GM12878 (cell line): ENCODE results near the gene BRAF. TPM values are rescaled to one million over a fixed set of nuclear protein-coding genes. Genes with fewer than 3 reads are reported as not detected.

Experiments
- BACH1 ChIP-seq: fragments of 450-650 bp; IDR thresholded peaks from 2 replicates; pipeline ENCODE4 v1.6.1; 2017; ENCODE audit warnings: mild to moderate bottlenecking, borderline replicate concordance
- BCLAF1 ChIP-seq: fragments of 450-650 bp; IDR thresholded peaks from 2 replicates; pipeline ENCODE4 v1.6.1; 2017; ENCODE audit warnings: antibody characterized with exemption, mild to moderate bottlenecking, moderate library complexity
- CBX3 ChIP-seq: fragments of 200-600 bp; sonication (generic); IDR thresholded peaks from 2 replicates; pipeline ENCODE4 v1.6.1; 2016; ENCODE audit warnings: low read depth, borderline replicate concordance
- CHD4 ChIP-seq: fragments of 200-600 bp; sonication (generic); IDR thresholded peaks from 2 replicates; pipeline ENCODE4 v1.6.1; 2016; ENCODE audit warnings: mild to moderate bottlenecking
- DPF2 ChIP-seq: fragments of 450-650 bp; IDR thresholded peaks from 2 replicates; pipeline ENCODE4 v1.6.1; 2017; ENCODE audit warnings: mild to moderate bottlenecking
- EZH2 ChIP-seq: IDR thresholded peaks from 2 replicates; pipeline ENCODE4 v1.6.1; 2012; ENCODE audit warnings: low read depth, mild to moderate bottlenecking, control low read depth, inconsistent platforms, low read length, borderline replicate concordance; ENCODE audit not compliant: control insufficient read depth
- FOXM1 ChIP-seq: IDR thresholded peaks from 2 replicates; pipeline ENCODE4 v1.6.1; 2012; ENCODE audit warnings: low read depth, mild to moderate bottlenecking, inconsistent platforms, low read length, moderate library complexity
- GABPA ChIP-seq: IDR thresholded peaks from 2 replicates; pipeline ENCODE4 v1.6.1; 2014; ENCODE audit warnings: antibody characterized with exemption, low read depth, mild to moderate bottlenecking, inconsistent platforms
- IKZF1 ChIP-seq: fragments of 450-650 bp; conservative IDR thresholded peaks from 2 replicates; pipeline ENCODE4 v1.6.1; 2017; ENCODE audit warnings: antibody characterized with exemption, mild to moderate bottlenecking
- JUNB ChIP-seq: IDR thresholded peaks from 2 replicates; pipeline ENCODE4 v1.6.1; 2016; ENCODE audit warnings: antibody characterized with exemption, mild to moderate bottlenecking
- MEF2B ChIP-seq: fragments of 450-650 bp; IDR thresholded peaks from 2 replicates; pipeline ENCODE4 v1.6.1; 2018; ENCODE audit warnings: mild to moderate bottlenecking, moderate library complexity; ENCODE audit not compliant: partially characterized antibody, poor library complexity, severe bottlenecking
- NBN ChIP-seq: fragments of 450-650 bp; IDR thresholded peaks from 2 replicates; pipeline ENCODE4 v1.6.1; 2016
- NFXL1 ChIP-seq: fragments of 450-650 bp; IDR thresholded peaks from 2 replicates; pipeline ENCODE4 v1.6.1; 2017; ENCODE audit warnings: antibody characterized with exemption, mild to moderate bottlenecking, borderline replicate concordance
- NR2C2 ChIP-seq: IDR thresholded peaks from 2 replicates; pipeline ENCODE4 v1.6.1; 2011; ENCODE audit warnings: borderline replicate concordance, low read depth; ENCODE audit not compliant: control insufficient read depth, insufficient read length
- NR2F1 ChIP-seq: fragments of 450-650 bp; conservative IDR thresholded peaks from 2 replicates; pipeline ENCODE4 v1.6.1; 2017; ENCODE audit warnings: mild to moderate bottlenecking
- RCOR1 ChIP-seq: conservative IDR thresholded peaks from 2 replicates; pipeline ENCODE4 v1.6.1; 2012; ENCODE audit warnings: low read depth, low read length, improper control_type of control experiment
- RUNX3 ChIP-seq: IDR thresholded peaks from 2 replicates; pipeline ENCODE4 v1.6.1; 2012; ENCODE audit warnings: low read length, inconsistent platforms
- SMAD5 ChIP-seq: IDR thresholded peaks from 2 replicates; pipeline ENCODE4 v1.6.1; 2016; ENCODE audit warnings: antibody characterized with exemption, low read depth
- TCF12 ChIP-seq: IDR thresholded peaks from 2 replicates; pipeline ENCODE4 v1.6.1; 2011; ENCODE audit warnings: low read depth, mild to moderate bottlenecking, low read length
- TCF3 ChIP-seq: IDR thresholded peaks from 2 replicates; pipeline ENCODE4 v1.6.1; 2012; ENCODE audit warnings: low read depth, mild to moderate bottlenecking, low read length, borderline replicate concordance; ENCODE audit not compliant: insufficient read depth
- ZBTB11 ChIP-seq: fragments of 450-650 bp; formaldehyde crosslinking; IDR thresholded peaks from 2 replicates; pipeline ENCODE4 v1.5.0; 2022; ENCODE audit warnings: mild to moderate bottlenecking, missing genetic modification characterization
- ZNF384 ChIP-seq: IDR thresholded peaks from 2 replicates; pipeline ENCODE4 v1.6.1; 2012; ENCODE audit warnings: low read depth, mild to moderate bottlenecking, low read length, improper control_type of control experiment, borderline replicate concordance
- ZNF592 ChIP-seq: fragments of 450-650 bp; IDR thresholded peaks from 2 replicates; pipeline ENCODE4 v1.6.1; 2017; ENCODE audit warnings: mild to moderate bottlenecking, moderate library complexity
- polyA plus RNA-seq, 11 experiments: library from polyadenylated mRNA; depleted of rRNA in 4 of 11; unstranded in 6 of 11; stranded (reverse) in 5 of 11; fragments of >200 nt; fragmentation: Nextera tagmentation in 4 of 11; fragmentation: Illumina TruSeq in 1 of 11; extraction: Ambion mirVana in 4 of 11; extraction: Trizol in 1 of 11; gene quantifications; 1 replicate in 1 of 11; 2 replicates in 10 of 11; pipeline versions ENCODE4 v1.2.1 to v1.2.3, GENCODE V29; 2011 to 2016; ENCODE audit warnings: inconsistent platforms in 2 of 11, missing spikeins in 2 of 11, low read depth in 1 of 11
- total RNA-seq, 4 experiments: library from RNA; depleted of rRNA in 3 of 4; stranded (reverse); fragments of >200 nt in 3 of 4; fragmentation: Illumina TruSeq in 1 of 4; extraction: Trizol in 1 of 4; gene quantifications; 2 replicates each; pipeline versions ENCODE4 v1.2.1 to v1.2.3, GENCODE V29; 2013 to 2021

Gene BRAF
- total and polyA plus RNA-seq, 10 of the 15 experiments (the other 5 are each of a cell fraction or from before 2014, with no cell fraction given): 2.6 to 31.0 (median 10.6) TPM

GRCh38 chr7:140676306-140676705 lies 248.4 kb downstream of the BRAF start (continued):
- TF ChIP-seq NR2C2 (no peak), FOXM1 (no peak), ZNF384 (no peak), NFXL1 (no peak), BACH1 (peak; percentile 49; the same call in 1 of the 2 replicates), RCOR1 (no peak), MEF2B (peak; percentile 21), BCLAF1 (no peak), CHD4 (no peak), NBN (peak; percentile 21; the same call in 1 of the 2 replicates), RUNX3 (peak; percentile 74), IKZF1 (peak; percentile 50), TCF12 (no peak), GABPA (no peak), TCF3 (no peak), ZBTB11 (CRISPR knock-in tag) (no peak), SMAD5 (no peak), NR2F1 (peak; percentile 47; the same call in 1 of the 2 replicates), ZNF592 (no peak), JUNB (peak; percentile 7; the same call in 1 of the 2 replicates), CBX3 (no peak), DPF2 (peak; percentile 93), EZH2 (no peak)
